AG10803 (cell line): ENCODE measurements around the gene UBALD2.

Experiments
- DNase-seq: peaks from one replicate; pipeline ENCODE4 v3.0.0; 2010; ENCODE audit warnings: low read depth
- H3K4me3 ChIP-seq: 2 replicates; pipeline ENCODE4 v1.5.1; 2011; ENCODE audit warnings: mild to moderate bottlenecking, low read length, control low read depth
- CTCF ChIP-seq: conservative IDR thresholded peaks from 2 replicates; pipeline ENCODE4 v1.5.1; 2011; ENCODE audit warnings: mild to moderate bottlenecking, low read length, control low read depth, inconsistent platforms

UBALD2 gene

DNA sequence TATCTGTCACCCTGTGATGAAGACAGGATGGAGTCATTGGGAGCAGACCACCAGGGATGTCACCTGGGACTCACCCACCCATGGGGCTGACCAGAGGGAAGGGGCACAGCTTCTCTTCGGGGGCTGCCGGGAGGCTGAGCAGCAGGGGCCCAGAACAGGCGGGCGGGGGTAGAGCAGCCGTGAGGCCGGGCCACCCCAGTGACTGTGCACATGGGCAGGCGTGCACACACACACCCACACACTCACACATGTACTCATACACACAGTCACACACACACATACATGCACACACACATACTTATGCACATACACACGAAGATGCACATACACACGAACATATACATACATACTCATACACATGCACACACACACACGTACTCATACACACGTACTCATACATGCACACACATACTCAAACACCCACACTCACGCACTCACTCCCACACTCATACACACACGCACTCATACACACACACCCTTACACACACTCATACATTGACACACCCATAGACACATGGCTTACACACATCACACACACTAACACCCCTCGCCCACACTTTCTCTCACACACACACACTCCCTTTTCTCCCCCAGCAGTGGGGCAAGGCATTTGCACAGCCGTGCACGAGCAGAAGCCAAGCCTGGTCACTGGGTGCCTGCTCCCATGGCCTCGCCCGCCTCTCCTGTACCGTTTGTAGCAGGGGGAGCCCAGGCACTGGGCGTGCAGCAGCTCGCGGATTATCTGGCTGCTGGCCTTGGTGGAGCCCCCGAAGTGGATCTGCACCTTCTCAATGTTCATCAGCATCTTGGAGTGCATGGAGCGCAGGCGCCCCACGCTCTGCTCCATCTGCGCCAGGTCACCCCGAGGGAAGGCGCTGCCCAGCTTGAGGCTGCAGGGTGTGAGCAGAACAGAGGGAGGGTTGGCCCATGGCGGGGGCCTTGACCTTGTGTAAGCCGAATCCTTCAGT is 12.4 kb downstream of the UBALD2 start:
- no peak for TF ChIP-seq CTCF
- H3K4me3 ChIP-seq, result no peak overlapping the region
- DNase-seq, result no peak

DNA sequence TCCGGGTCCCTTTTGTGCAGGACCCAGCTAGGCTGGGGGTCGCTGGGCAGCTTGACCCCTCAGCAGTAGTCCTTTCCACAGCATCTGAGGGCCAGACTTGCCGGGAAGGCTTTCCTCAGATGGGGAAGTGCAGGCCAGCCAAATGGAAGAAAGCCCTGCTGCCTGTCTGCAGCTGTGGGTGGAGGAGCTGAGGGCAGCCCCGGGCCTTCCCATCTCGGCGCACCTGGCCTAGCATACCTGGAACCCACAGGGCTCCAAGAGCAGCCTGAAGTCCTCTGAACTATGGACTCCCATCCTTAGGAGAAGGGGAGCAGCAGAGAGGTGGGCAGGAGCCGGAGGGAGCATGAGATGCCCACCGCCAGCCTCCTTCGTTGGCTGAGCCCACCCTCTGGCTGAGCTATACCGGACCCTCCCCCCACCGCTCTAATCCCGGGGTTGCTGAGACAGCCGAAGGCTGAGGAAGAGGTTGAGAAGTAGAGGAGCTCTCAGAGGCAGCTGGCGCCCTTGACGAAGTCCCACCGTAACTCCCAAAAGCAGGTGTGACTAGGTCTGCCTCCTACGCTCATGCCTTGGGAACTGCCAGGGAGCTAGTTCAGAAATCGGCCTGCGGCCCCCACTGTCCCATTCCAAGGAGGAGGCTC is 13.2 kb downstream of the UBALD2 start:
- no peak overlapping the region for H3K4me3 ChIP-seq
- no peak for DNase-seq
- no peak for TF ChIP-seq CTCF

DNA sequence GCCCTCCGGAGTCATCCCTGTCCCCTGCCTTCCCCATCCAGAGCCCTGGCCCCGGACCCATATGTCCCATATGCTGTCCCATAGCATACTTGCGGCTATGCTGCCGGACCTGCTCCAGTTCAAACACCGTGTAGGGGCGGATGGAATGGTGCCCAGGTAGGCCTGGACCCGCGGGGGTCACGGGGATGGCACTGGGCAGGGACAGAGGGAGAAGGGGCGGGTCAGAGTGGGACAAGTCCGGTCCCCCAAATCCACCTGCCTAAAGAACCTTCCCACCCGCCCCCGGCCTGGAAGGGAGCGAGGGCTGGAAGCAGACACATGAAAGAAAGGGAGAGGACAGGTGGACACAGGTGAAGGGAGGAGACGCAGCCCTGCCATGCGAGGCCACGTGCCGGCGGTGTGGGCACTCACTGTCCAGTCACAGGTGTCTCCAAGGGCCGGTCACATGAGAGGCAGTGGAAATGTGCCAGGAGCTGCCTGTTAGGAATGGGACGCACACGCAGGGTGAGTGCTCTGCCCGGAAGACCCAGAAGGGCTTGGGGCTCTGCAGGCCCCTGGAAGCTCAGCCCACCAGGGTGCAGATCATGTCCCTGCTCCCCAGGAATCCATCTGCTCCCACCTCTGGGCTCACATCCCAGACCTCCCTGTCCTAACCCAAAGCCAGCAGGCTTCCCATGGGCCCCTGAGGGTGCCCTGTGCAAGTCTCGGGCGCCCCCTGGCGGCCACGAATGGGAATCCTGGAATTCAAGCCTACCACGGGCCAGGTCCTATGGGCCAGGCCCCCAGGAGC is 14.0 kb downstream of the UBALD2 start:
- H3K4me3 ChIP-seq, result no peak overlapping the region
- peak; percentile 72 for DNase-seq
- peak; percentile 90 for TF ChIP-seq CTCF

DNA sequence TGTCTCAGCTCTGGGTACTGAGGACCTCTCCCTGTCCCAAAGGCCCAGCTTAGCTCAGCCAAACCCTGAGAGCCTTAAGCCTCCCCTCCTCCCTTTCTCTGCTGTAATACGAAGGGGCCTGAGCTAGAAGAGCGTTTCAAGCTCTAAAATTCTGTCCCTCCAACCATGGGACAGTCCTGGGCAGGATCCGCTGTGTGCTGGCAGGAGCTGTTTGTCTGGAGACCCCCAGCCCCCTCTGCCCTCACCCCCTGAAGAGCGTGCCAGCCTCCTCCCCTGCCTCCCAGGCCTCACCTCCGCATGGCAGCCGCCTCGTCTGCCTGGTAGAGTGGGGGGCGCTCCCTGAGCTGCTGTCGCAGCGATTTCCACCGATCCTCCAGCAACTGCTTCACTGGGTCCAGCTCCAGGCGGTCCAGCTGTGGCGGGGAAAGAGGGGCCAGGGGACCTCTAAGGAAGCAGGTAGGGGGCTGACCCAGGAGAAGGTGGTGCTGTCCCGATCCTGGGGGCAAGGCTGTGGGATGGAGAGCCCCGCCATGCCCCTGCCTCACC is 14.7 kb downstream of the UBALD2 start:
- no peak overlapping the region for H3K4me3 ChIP-seq
- DNase-seq, result no peak
- no peak for TF ChIP-seq CTCF

DNA sequence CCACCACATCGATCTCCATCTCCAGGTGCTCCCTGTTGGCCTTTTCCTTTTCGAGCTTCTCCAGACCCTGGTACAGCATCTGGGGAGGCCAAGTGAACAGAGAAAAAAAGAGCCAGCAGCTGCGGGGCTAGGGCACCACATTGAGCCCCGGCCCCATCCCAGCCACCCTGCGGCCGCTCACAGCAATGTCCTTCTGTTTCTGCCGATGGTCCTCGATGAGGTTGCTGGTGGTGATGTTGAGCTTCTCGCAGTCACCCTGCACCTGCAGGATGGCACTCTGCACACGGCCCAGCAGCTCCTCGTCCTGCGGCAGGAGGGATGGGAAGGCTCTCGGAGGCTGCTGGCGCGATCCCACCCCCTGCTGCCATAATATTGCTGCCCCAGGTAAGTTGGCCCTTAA is 15.5 kb downstream of the UBALD2 start:
- no peak for TF ChIP-seq CTCF
- no peak for DNase-seq
- no peak overlapping the region for H3K4me3 ChIP-seq

GRCh38 chr17:76281573-76282371 is 16.6 kb downstream of the UBALD2 start:
- no peak for DNase-seq
- H3K4me3 ChIP-seq, result no peak overlapping the region
- TF ChIP-seq CTCF, result no peak
